ENCODE data around the gene KCNMA1.

The KCNMA1 gene

DNA sequence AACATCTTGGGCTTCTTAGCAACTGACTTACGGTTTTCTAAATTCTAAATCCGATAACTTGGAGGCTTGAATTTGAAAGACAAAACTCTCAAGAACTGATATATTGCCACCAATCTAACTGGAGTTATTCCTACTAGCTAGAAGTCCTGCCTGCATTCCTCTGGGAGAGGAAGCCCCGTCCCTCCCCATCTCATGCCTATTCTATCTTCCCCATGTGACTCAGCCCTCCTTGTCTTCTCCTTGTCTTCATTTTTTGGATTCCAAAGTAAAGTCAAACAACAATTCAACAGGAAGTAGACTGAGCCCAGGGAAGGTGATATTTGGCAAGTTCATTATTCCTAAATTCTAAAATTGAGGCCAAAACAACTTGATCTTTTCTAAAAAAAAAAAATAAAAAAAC is 587.7 kb downstream of the KCNMA1 start:
- TF ChIP-seq CTCF (IDR thresholded peaks at IDR 0.05): no peak
- H3K27me3 ChIP-seq: peaks cover 17% of the 10 kb centered on the region
- H3K9me3 ChIP-seq: no peaks in the 10 kb centered on the region
- H3K27ac ChIP-seq: no peak overlapping the region
- H3K4me1 ChIP-seq (ENCODE audit: control insufficient read depth in 1 of 2, insufficient read depth in 1 of 2, low read depth in 1 of 2, low read length in 1 of 2): no peaks in the 10 kb centered on the region
- no peak overlapping the region for H3K4me3 ChIP-seq (ENCODE audit: low read depth in 1 of 2, low read length in 1 of 2)
- H3K36me3 ChIP-seq: no peaks in the 10 kb centered on the region

GRCh38 chr10:77049146-77049545 is 588.5 kb downstream of the KCNMA1 start:
- no peak for TF ChIP-seq CTCF (IDR thresholded peaks at IDR 0.05)
- no peak overlapping the region for H3K27ac ChIP-seq
- no peaks in the 10 kb centered on the region for H3K36me3 ChIP-seq
- H3K27me3 ChIP-seq: peaks cover 18% of the 10 kb centered on the region
- no peaks in the 10 kb centered on the region for H3K4me1 ChIP-seq (ENCODE audit: control insufficient read depth in 1 of 2, insufficient read depth in 1 of 2, low read depth in 1 of 2, low read length in 1 of 2)
- no peak overlapping the region for H3K4me3 ChIP-seq (ENCODE audit: low read depth in 1 of 2, low read length in 1 of 2)
- no peaks in the 10 kb centered on the region for H3K9me3 ChIP-seq

DNA sequence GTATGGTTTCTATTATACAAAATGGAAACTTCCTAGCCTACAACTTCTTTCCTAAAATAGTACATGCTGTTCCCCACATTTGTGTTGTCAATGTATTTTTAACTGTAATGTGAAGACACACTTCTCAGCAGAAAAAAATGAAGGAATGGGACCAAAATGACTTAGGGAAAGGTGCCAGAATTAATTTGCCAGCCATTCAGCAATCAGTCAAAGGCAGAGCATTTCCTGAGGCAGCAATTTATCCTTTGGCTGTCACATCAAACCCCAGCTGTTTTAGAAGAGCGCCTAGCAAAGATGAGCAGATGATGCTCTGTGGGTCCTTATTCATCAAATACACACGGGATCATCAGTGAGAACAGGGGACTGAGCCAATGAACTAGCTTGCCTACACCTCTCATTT is 592.5 kb downstream of the KCNMA1 start:
- TF ChIP-seq CTCF (IDR thresholded peaks at IDR 0.05): no peak

DNA sequence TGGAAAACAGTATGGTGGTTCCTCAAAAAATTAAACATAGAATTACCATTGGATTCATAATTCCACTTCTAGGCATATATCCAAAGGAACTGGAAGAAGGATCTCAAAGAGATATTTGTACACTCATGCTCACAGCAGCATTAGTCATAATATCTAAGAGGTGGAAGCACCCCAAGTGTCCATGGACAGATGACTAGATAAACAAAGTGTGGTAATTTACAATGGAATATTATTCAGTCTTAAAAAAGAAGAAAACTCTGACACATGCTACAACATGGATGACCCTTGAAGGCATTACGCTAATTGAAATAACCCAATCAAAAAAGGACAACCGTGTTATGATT is 594.2 kb downstream of the KCNMA1 start:
- Histone ChIP-seq H3K9me3 (no peaks in the 10 kb centered on the region), H3K27me3 (peaks cover 18% of the 10 kb centered on the region), H3K27ac (no peak overlapping the region), H3K4me3 (ENCODE audit: low read depth in 1 of 2, low read length in 1 of 2) (no peak overlapping the region), H3K4me1 (ENCODE audit: control insufficient read depth in 1 of 2, insufficient read depth in 1 of 2, low read depth in 1 of 2, low read length in 1 of 2) (peaks cover 6 to 7% of the 10 kb centered on the region in 2 experiments), H3K36me3 (no peaks in the 10 kb centered on the region)
- TF ChIP-seq CTCF (IDR thresholded peaks at IDR 0.05): no peak

More for the DNA sequence above, 592.5 kb downstream of the KCNMA1 start:
- peaks cover 6 to 7% of the 10 kb centered on the region in 2 experiments for H3K4me1 ChIP-seq (ENCODE audit: control insufficient read depth in 1 of 2, insufficient read depth in 1 of 2, low read depth in 1 of 2, low read length in 1 of 2)
- no peak overlapping the region for H3K27ac ChIP-seq
- H3K27me3 ChIP-seq: peaks cover 18% of the 10 kb centered on the region
- H3K36me3 ChIP-seq: no peaks in the 10 kb centered on the region
- no peak overlapping the region for H3K4me3 ChIP-seq (ENCODE audit: low read depth in 1 of 2, low read length in 1 of 2)
- no peaks in the 10 kb centered on the region for H3K9me3 ChIP-seq

GRCh38 chr10:77042706-77043419 is 594.7 kb downstream of the KCNMA1 start:
- Histone ChIP-seq H3K4me3 (ENCODE audit: low read depth in 1 of 2, low read length in 1 of 2) (no peak overlapping the region), H3K36me3 (no peaks in the 10 kb centered on the region), H3K9me3 (no peaks in the 10 kb centered on the region), H3K27me3 (peaks cover 18% of the 10 kb centered on the region), H3K4me1 (ENCODE audit: control insufficient read depth in 1 of 2, insufficient read depth in 1 of 2, low read depth in 1 of 2, low read length in 1 of 2) (peaks cover 6 to 7% of the 10 kb centered on the region in 2 experiments), H3K27ac (no peak overlapping the region)
- TF ChIP-seq CTCF (IDR thresholded peaks at IDR 0.05): no peak
